NCI-H1436 treated with DMSO at 0.1 percent for 48 hours (cell line): ENCODE results near the gene TCL1B.

Experiments used
- DNase-seq: peaks from one replicate; lab custom pipeline; 2025; lab: John Stamatoyannopoulos, UW

The TCL1B gene

GRCh38 chr14:95667249-95667693, 19.0 kb upstream of the TCL1B start:
- DNase-seq = no peak

GRCh38 chr14:95668235-95668772, 17.9 kb upstream of the TCL1B start:
- no peak for DNase-seq

GRCh38 chr14:95674613-95675012, 11.6 kb upstream of the TCL1B start:
- no peak for DNase-seq

GRCh38 chr14:95675486-95675885, 10.7 kb upstream of the TCL1B start:
- DNase-seq = no peak

GRCh38 chr14:95677179-95677835, 8.9 kb upstream of the TCL1B start:
- DNase-seq = no peak

GRCh38 chr14:95679148-95679815, 6.9 kb upstream of the TCL1B start:
- no peak for DNase-seq

- DNase-seq = no peak
Observed at GRCh38 chr14:95679998-95680735, 6.1 kb upstream of the TCL1B start.

- no peak for DNase-seq
Observed at GRCh38 chr14:95681153-95681552, 5.1 kb upstream of the TCL1B start.

- no peak for DNase-seq
Observed at GRCh38 chr14:95683793-95684192, 2.4 kb upstream of the TCL1B start.

GRCh38 chr14:95686935-95687334, 709 bp downstream of the TCL1B start:
- DNase-seq = peak; percentile 29

- DNase-seq = no peak
Observed at GRCh38 chr14:95689441-95689840, 3.2 kb downstream of the TCL1B start.

GRCh38 chr14:95690815-95691214, 4.6 kb downstream of the TCL1B start:
- no peak for DNase-seq

- DNase-seq = no peak
Observed at GRCh38 chr14:95691591-95691990, 5.4 kb downstream of the TCL1B start.

- DNase-seq = no peak
Observed at GRCh38 chr14:95692109-95692508, 5.9 kb downstream of the TCL1B start.

- no peak for DNase-seq
Observed at GRCh38 chr14:95695051-95695450, 8.8 kb downstream of the TCL1B start.

GRCh38 chr14:95695913-95696312, 9.7 kb downstream of the TCL1B start:
- DNase-seq = no peak

- DNase-seq = no peak
Observed at GRCh38 chr14:95696741-95697140, 10.5 kb downstream of the TCL1B start.

- DNase-seq = no peak
Observed at GRCh38 chr14:95697764-95698163, 11.5 kb downstream of the TCL1B start.

GRCh38 chr14:95698287-95698686, 12.1 kb downstream of the TCL1B start:
- no peak for DNase-seq

- DNase-seq = no peak
Observed at GRCh38 chr14:95699412-95699811, 13.2 kb downstream of the TCL1B start.

GRCh38 chr14:95700221-95700976, 14.2 kb downstream of the TCL1B start:
- no peak for DNase-seq

GRCh38 chr14:95701846-95702221, 15.6 kb downstream of the TCL1B start:
- no peak for DNase-seq
